GM18909 (cell line): Measurements from ENCODE around the gene CDS2.

Experiments used
- ATAC-seq: cut with Tn5 transposase; IDR thresholded peaks from one replicate; pipeline ENCODE4 v1.9.1; 2021; ENCODE audit warnings: mild to moderate bottlenecking; ENCODE audit not compliant: unreplicated experiment, poor library complexity

CDS2 gene

DNA sequence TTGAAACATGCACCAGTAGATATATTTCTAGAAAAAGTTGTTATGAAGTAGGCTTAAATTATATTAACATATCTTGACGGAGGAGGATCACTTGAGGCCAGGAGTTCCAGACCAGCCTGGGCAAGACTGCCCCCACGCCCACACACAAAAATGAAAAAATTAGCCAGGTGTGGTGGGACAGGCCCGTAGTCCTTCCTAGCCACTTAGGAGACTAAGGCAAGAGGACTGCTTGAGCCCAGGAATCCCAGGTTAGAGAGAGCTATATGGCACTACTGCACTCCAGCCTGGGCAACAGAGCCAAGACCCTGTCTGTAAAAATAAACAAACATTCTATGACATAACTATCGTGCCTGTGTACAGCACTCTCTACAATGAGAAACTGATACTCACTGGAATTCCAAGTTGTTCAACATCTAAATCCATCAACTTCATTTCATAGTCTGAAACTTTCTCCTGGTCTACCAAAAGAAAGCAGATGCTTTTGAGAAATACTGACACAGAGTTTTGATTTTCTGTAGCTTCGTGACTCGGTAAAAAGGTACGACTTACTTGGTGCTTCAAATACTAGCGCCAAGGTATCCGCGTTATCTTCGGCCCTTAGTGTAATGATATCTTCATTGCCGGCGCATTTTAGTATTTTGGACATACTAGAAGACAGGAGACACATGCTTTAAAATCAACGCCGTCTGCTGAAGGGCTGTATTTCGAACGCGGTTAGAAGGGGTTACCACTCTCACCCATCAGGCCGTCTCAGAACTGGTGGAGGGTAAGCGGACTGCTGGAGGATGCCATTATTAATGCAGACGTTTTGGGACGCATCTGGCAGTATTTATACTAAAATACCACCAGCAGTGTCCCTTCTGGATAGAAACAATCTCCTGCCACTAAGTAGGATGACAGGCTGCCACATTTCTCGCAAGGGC, 8.3 kb upstream of the CDS2 start:
- no peak for ATAC-seq

DNA sequence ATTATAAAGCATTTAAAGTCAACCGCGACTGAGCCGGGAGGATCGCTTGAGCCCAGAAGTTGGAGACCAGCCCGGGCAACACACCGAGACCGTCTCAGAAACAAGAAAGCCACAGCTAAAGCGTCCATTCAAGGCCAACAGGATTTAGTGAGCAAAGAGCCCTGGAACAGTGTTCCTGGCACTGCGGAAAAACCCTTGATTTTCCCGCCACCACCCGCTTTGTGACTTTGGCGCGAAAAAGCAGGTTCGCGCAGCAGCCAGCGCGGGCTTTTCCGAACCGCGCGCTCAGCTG, 7.7 kb upstream of the CDS2 start:
- ATAC-seq, result no peak

- peak; percentile 93 for ATAC-seq
Measured at GRCh38 chr20:5119435-5120184, 7.2 kb upstream of the CDS2 start, which contains the start of gene PCNA. TSS of gene PCNA (minus strand) at chr20:5119958. CDS start at chr20:5119798, 160 bp downstream.

- no peak for ATAC-seq
Measured at GRCh38 chr20:5120185-5120476, 6.7 kb upstream of the CDS2 start.

- ATAC-seq, result no peak
Measured at GRCh38 chr20:5122873-5123260, 3.9 kb upstream of the CDS2 start.

DNA sequence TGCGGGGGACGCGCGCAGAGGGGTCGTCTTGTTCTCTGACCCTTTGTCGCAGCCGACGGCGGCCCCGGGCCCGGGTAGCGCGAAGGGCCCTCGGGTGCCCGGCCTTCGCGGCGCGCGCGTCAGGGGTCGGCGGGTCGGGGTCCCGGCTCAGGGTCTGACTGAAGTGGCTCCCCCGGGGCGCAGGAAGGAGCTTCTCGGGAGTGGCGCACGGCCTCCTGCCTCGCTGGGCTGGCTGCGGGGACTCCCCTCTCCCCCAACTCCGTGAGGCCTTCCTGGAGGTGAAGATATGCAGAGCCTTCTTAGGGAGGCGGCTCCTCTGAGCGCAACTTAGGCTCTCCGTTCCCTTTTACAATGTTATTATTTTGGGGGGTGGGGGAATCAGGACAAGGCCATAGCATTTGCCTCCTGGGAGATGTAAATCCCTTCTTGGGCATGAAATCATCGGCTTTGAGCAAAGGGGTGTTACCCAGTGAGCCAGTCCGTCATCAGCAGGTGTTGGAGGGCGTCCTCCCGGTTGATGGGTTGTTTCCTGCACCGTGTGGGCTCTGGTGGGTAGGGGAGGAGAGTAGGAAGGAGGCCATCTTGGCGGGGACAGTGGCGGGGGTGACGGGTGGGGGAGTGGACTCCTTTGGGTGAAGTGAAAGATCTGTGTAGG, 523 bp downstream of the CDS2 start:
- ATAC-seq, result peak; percentile 36

GRCh38 chr20:5127859-5128424, 1.1 kb downstream of the CDS2 start:
- ATAC-seq, result no peak

DNA sequence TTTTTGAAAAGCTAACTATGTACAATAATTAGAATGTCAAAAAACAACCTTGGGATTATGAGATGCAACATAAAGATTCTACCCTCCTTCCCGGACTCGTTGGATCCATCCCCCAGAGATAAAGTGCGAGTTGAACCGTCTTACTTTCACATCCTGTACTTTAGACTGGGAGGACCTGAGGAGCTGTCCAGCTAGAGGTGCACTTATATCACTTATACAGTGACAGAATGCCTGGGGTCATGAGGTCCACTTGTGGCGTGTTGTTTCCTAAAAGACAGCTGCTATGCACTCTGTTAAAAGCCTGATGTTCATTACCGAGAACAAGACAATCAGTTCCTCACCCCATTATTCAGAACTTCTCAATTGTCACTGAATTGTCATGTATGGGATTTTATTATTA, 2.1 kb downstream of the CDS2 start:
- ATAC-seq, result no peak

DNA sequence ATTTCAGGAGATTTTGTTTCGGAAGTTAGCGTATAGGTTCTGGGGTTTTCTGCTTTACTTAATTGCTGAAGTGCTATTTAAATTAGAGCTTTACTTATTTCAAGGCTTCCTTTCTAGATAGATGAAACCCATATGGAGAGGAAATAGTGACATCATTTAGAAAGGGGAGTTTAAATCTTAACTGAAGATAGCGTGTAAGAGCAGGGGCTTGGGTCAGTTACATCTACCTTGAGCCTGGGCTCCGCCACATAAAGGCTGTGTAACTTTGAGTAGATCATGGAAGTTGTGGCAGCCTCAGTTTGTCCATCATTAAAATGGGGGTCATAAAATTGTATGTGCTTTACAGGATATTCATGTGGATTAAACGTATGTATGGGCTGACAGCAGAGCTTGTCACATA, 4.7 kb downstream of the CDS2 start:
- no peak for ATAC-seq

DNA sequence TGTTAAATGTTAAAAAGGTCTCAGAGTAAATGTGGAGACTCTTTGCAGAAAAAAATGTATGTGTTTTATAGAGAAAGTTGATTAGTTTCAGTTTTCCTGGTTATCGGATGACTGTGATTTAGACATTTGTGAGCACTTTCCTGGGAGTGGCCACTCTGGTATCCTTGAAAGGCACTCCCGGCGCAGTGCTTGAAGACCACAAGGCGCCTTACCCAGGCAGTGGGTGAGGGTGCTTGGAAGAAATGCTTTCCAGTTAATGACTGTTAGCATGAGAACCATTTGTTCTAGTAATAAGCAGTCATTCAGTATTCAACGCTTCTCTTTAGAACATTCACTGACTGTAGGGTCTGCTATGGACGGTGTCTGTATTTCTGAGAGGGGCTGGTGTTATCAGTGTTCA, 7.2 kb downstream of the CDS2 start:
- ATAC-seq, result no peak

- peak; percentile 69 for ATAC-seq
Measured at GRCh38 chr20:5135363-5136012, 8.7 kb downstream of the CDS2 start.

DNA sequence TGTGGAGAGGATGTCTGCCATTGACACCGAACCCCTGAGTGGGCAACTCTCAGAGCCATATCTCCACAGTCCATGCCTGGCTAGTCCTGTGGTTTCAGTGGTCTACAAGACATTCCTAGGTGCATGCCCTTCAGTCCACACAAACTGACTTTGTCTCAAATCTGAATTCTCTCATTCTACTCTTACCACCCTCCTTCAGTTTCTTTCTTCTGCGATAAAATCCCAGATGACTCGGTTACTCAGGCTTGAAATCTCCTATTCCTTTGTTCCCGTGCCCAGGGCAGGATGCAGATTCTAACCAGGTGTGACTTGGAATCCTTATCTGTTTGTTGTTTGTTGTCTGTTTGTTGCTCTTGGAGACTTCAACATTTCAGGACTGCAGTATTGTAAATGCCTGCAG, 9.3 kb downstream of the CDS2 start:
- ATAC-seq, result peak; percentile 19

- ATAC-seq, result no peak
Measured at GRCh38 chr20:5140195-5140594, 13.4 kb downstream of the CDS2 start.

- ATAC-seq, result no peak
Measured at GRCh38 chr20:5141615-5142014, 14.8 kb downstream of the CDS2 start.

GRCh38 chr20:5143851-5144250, 17.0 kb downstream of the CDS2 start:
- ATAC-seq, result no peak

DNA sequence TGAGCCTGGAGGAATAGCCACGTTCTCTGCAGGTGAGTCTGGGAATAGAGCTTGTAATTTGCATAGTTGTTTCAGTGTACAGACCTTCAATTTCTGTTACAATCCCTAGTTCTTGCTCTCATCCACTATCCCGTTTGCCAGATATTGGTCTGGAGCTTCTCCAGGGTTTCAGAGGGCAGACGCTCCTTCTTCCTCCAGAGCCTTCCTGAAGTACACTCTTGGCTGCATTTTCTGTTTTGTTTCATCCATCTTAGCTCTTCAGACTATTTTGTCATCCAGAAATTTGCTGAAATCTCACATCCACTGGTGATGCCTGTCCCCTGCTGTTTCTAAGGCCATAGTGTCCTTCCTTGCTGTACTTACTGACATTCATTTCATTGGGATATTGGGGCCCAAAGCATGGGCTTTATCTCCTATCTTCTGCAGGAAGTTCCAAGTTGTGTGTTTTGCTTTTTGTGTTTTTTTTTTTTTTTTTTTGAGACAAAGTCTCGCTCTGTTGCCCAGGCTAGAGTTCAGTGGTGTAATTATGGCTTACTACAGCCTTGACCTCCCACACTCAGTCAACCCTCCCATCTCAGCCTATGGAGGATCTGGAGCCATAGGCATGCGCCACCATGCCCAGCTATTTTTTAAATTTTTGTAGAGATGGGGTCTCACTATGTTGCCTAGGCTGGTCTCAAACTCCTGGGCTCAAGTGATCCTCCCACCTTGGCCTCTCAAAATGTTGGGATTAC, 18.7 kb downstream of the CDS2 start:
- no peak for ATAC-seq

DNA sequence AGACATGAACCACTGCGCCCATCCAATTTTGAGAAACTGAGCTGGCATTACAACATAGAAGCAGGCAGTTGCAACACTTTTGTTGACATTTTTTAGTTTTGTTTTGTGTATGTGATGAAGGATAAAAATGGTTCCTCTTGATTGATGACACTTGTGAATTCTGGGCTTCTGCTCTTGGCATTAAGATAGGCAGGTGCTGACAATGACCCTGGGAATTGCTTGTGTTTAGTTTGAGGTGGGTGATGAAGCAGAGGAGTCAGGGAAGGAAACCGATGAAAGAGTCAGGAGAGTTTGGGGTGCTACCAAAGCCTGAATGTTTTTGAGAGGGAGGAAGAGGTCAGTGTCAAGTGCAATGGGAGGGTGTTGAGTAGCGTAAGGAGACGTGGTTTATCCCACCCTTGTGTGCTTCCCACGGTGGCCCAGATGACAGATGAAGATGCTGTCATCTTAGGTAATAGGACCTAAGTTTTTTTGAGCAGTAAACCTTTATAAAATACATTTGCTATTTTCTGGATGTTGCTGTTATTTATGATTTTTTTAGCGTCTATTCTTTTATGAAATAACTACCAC, 19.4 kb downstream of the CDS2 start:
- no peak for ATAC-seq

DNA sequence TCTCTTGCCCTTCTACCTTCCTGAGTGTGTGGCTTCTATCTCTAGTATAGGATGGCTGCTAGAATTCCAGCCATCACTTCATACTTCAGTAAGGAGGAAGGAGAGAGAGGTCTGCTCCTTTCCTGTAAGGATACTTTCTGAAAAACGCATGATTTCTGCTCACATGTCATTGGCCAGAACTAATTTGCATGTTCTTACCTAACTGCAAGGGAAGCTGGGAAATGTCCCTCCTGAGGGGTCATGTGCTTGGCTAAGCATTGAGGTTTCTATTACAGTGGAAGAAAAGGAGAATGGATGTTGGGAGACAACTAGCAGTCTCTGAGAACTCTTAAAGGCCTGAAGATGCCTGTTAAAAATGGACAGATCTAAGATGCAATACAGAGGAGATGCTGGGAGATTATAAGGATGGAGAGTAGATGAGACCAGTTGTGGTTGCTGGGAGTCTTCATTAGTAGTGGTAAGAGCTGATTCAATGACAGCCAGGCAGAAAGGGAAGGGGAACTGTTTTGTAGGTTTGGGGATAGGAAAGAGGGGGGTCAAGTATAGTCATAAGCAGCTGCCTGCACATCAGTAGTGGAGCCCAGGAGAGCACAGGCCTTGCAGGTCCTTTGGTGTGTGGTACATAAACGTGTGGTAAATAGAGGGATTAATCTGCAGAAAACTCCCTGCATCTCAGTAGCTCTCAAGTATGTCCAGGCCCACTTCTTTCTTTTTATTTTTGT, 20.2 kb downstream of the CDS2 start:
- no peak for ATAC-seq

DNA sequence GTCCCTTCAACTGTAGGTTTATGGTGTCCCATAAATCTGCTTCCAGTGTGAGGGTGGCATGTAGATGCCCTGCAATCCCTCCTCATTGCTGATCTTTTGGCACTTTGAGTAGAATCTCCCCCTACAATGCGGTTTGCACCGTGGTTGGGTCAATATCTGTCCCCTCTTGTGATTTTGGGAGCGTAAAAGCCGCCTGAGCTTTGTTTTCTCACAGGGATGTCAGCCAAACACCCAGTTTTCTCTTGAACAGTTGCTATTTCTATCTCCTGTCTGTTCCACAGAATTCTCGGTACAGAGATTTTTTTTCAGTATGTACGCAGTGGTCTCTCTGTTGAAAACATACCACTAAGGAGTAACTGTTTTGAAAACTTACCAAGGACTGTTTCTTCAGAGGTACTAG, 21.8 kb downstream of the CDS2 start:
- ATAC-seq, result no peak
